Central memory CD8-positive, alpha-beta T cell (primary cell): ENCODE data around the gene MESD.

Experiments used
- ATAC-seq: fragments of 150-1000 bp; cut with Tn5 transposase; replicated peaks from 2 replicates; pipeline ENCODE4 v1.10.0; 2022; ENCODE audit warnings: mild to moderate bottlenecking, moderate FRiP score, moderate number of reproducible peaks; ENCODE audit not compliant: poor library complexity, severe bottlenecking; ENCODE audit errors: extremely low read depth
- DNase-seq, 2 donors: peaks; one replicate each; pipeline ENCODE4 v3.0.0; 2021; ENCODE audit warnings: low spot score in 2 of 2
- H3K27ac Mint-ChIP-seq: one replicate; pipeline ENCODE4 v1.8.0; 2022; ENCODE audit warnings: low read depth, mild to moderate bottlenecking, moderate library complexity, mixed read lengths
- H3K27me3 Mint-ChIP-seq: one replicate; pipeline ENCODE4 v1.8.0; 2022; ENCODE audit warnings: mixed read lengths
- H3K36me3 Mint-ChIP-seq: one replicate; pipeline ENCODE4 v1.8.0; 2022; ENCODE audit warnings: mild to moderate bottlenecking, moderate library complexity, mixed read lengths; ENCODE audit not compliant: insufficient read depth
- H3K4me1 Mint-ChIP-seq: one replicate; pipeline ENCODE4 v1.8.0; 2022; ENCODE audit warnings: mixed read lengths
- H3K4me3 Mint-ChIP-seq: one replicate; pipeline ENCODE4 v1.8.0; 2022; ENCODE audit warnings: mild to moderate bottlenecking, moderate library complexity, mixed read lengths
- H3K9me3 Mint-ChIP-seq: one replicate; pipeline ENCODE4 v1.8.0; 2022; ENCODE audit warnings: mixed read lengths

Gene MESD

GRCh38 chr15:81008312-81008711, 18.7 kb upstream of the MESD start:
- DNase-seq = no peak
- H3K36me3 Mint-ChIP-seq = peaks cover 15% of the 10 kb centered on the region
- ATAC-seq = no peak
- H3K4me3 Mint-ChIP-seq = no peak overlapping the region
- H3K27me3 Mint-ChIP-seq = no peaks in the 10 kb centered on the region
- no peaks in the 10 kb centered on the region for H3K9me3 Mint-ChIP-seq
- H3K27ac Mint-ChIP-seq = no peak overlapping the region
- H3K4me1 Mint-ChIP-seq = peaks cover 49% of the 10 kb centered on the region

GRCh38 chr15:81007428-81008064, 17.9 kb upstream of the MESD start:
- no peak for DNase-seq
- Mint-ChIP-seq H3K27me3 (no peaks in the 10 kb centered on the region), H3K4me3 (no peak overlapping the region), H3K36me3 (peaks cover 16% of the 10 kb centered on the region), H3K9me3 (no peaks in the 10 kb centered on the region), H3K4me1 (peaks cover 49% of the 10 kb centered on the region), H3K27ac (no peak overlapping the region)
- no peak for ATAC-seq

- ATAC-seq (no peak), DNase-seq (no peak)
- Mint-ChIP-seq H3K36me3 (peaks cover 16% of the 10 kb centered on the region), H3K4me3 (no peak overlapping the region), H3K9me3 (no peaks in the 10 kb centered on the region), H3K27ac (no peak overlapping the region), H3K27me3 (no peaks in the 10 kb centered on the region), H3K4me1 (peaks cover 49% of the 10 kb centered on the region)
Measured at GRCh38 chr15:81006124-81006523, 16.5 kb upstream of the MESD start.

GRCh38 chr15:81003097-81003350, 13.4 kb upstream of the MESD start:
- H3K36me3 Mint-ChIP-seq = peaks cover 28% of the 10 kb centered on the region
- no peaks in the 10 kb centered on the region for H3K27me3 Mint-ChIP-seq
- peak overlapping the region; percentile 79 for H3K4me3 Mint-ChIP-seq
- no peaks in the 10 kb centered on the region for H3K9me3 Mint-ChIP-seq
- no peak overlapping the region for H3K27ac Mint-ChIP-seq
- peaks cover 52% of the 10 kb centered on the region for H3K4me1 Mint-ChIP-seq
- DNase-seq = no peak
- no peak for ATAC-seq

- Mint-ChIP-seq H3K4me1 (peaks cover 49% of the 10 kb centered on the region), H3K27me3 (no peaks in the 10 kb centered on the region), H3K4me3 (peak overlapping the region; percentile 94), H3K36me3 (peaks cover 28% of the 10 kb centered on the region), H3K27ac (no peak overlapping the region), H3K9me3 (no peaks in the 10 kb centered on the region)
- DNase-seq = no peak
- ATAC-seq = no peak
Measured at GRCh38 chr15:81002331-81003096, 12.9 kb upstream of the MESD start.

- Mint-ChIP-seq H3K4me1 (peaks cover 45% of the 10 kb centered on the region), H3K27ac (peak overlapping the region; percentile 93), H3K4me3 (peak overlapping the region; percentile 94), H3K36me3 (peaks cover 28% of the 10 kb centered on the region), H3K27me3 (no peaks in the 10 kb centered on the region), H3K9me3 (no peaks in the 10 kb centered on the region)
- DNase-seq (no peak), ATAC-seq (no peak)
Measured at GRCh38 chr15:81002009-81002330, 12.4 kb upstream of the MESD start.

GRCh38 chr15:81001152-81002008, 11.8 kb upstream of the MESD start:
- H3K9me3 Mint-ChIP-seq = no peaks in the 10 kb centered on the region
- H3K27me3 Mint-ChIP-seq = no peaks in the 10 kb centered on the region
- peak overlapping the region; percentile 93 for H3K27ac Mint-ChIP-seq
- H3K4me1 Mint-ChIP-seq = peaks cover 43% of the 10 kb centered on the region
- ATAC-seq = peak; percentile 37
- peaks cover 28% of the 10 kb centered on the region for H3K36me3 Mint-ChIP-seq
- peak overlapping the region; percentile 94 for H3K4me3 Mint-ChIP-seq
- DNase-seq = peak; percentile 33 to 37

GRCh38 chr15:81000624-81001151, 11.1 kb upstream of the MESD start, which contains the start of gene TLNRD1:
Gene TLNRD1 (plus strand): TSS chr15:81000923. CDS start chr15:81002272, 1,349 bp downstream.
- peak; percentile 69 for ATAC-seq
- peak; percentile 72 to 75 for DNase-seq
- Mint-ChIP-seq H3K4me3 (peak within 1 kb of the TSS; percentile 94), H3K36me3 (peaks cover 26% of the 10 kb centered on the region), H3K27me3 (no peaks in the 10 kb centered on the region), H3K9me3 (peaks cover 5% of the 10 kb centered on the region), H3K27ac (peak within 1 kb of the TSS; percentile 93), H3K4me1 (peaks cover 42% of the 10 kb centered on the region)

GRCh38 chr15:81000144-81000623, 10.6 kb upstream of the MESD start:
- DNase-seq = no peak
- peak overlapping the region; percentile 93 for H3K27ac Mint-ChIP-seq
- H3K27me3 Mint-ChIP-seq = no peaks in the 10 kb centered on the region
- no peak for ATAC-seq
- peaks cover 5% of the 10 kb centered on the region for H3K9me3 Mint-ChIP-seq
- H3K36me3 Mint-ChIP-seq = peaks cover 26% of the 10 kb centered on the region
- peak overlapping the region; percentile 94 for H3K4me3 Mint-ChIP-seq
- peaks cover 39% of the 10 kb centered on the region for H3K4me1 Mint-ChIP-seq

GRCh38 chr15:80999623-81000036, 10.0 kb upstream of the MESD start:
- peak overlapping the region; percentile 94 for H3K4me3 Mint-ChIP-seq
- H3K9me3 Mint-ChIP-seq = peaks cover 5% of the 10 kb centered on the region
- no peaks in the 10 kb centered on the region for H3K27me3 Mint-ChIP-seq
- H3K27ac Mint-ChIP-seq = peak overlapping the region; percentile 93
- ATAC-seq (no peak), DNase-seq (no peak)
- H3K36me3 Mint-ChIP-seq = peaks cover 23% of the 10 kb centered on the region
- peaks cover 35% of the 10 kb centered on the region for H3K4me1 Mint-ChIP-seq

GRCh38 chr15:80998251-80998650, 8.6 kb upstream of the MESD start:
- Mint-ChIP-seq H3K27me3 (no peaks in the 10 kb centered on the region), H3K9me3 (peaks cover 5% of the 10 kb centered on the region), H3K27ac (no peak overlapping the region), H3K4me3 (no peak overlapping the region), H3K36me3 (peaks cover 13% of the 10 kb centered on the region), H3K4me1 (peaks cover 21% of the 10 kb centered on the region)
- ATAC-seq (no peak), DNase-seq (no peak)

- no peaks in the 10 kb centered on the region for H3K27me3 Mint-ChIP-seq
- no peak overlapping the region for H3K27ac Mint-ChIP-seq
- peaks cover 5% of the 10 kb centered on the region for H3K9me3 Mint-ChIP-seq
- peaks cover 19% of the 10 kb centered on the region for H3K4me1 Mint-ChIP-seq
- ATAC-seq = no peak
- DNase-seq = no peak
- H3K4me3 Mint-ChIP-seq = no peak overlapping the region
- H3K36me3 Mint-ChIP-seq = peaks cover 13% of the 10 kb centered on the region
Measured at GRCh38 chr15:80997692-80998091, 8.1 kb upstream of the MESD start.
